ENCODE data around the gene HDLBP. TPM values are rescaled to one million over a fixed set of nuclear protein-coding genes. Genes with fewer than 3 reads are reported as not detected.
"Not testable (repeated sequence)": the region's sequence is repeated elsewhere in the genome, so short reads cannot be mapped to it uniquely, and the experiment has no call there.

HDLBP gene
- total RNA-seq, 1 experiment from 2014 or later = 350 TPM

- no peak for DNase-seq (ENCODE audit: low spot score)
Observed at GRCh38 chr2:241329669-241330615, 14.5 kb upstream of the HDLBP start.

DNA sequence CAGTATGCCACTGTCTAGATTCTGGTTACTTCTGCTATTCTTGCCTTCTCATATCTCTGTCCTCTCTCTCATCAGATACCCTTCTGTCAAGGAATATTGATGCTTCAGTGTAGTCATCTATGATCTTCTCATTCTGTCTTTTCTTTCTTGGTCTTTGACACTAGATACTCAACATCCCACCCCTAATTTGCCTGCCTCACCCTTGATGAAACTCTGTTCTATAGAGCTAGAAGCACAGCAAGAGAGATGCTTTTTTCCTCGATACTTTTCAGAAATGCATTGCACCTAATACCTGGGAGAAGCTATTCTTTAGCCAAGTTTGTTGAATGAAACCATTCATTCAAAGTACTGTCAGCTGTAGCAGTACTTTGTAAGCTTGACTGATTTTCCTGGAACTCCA, 9.8 kb upstream of the HDLBP start:
- no peak for DNase-seq (ENCODE audit: low spot score)

DNA sequence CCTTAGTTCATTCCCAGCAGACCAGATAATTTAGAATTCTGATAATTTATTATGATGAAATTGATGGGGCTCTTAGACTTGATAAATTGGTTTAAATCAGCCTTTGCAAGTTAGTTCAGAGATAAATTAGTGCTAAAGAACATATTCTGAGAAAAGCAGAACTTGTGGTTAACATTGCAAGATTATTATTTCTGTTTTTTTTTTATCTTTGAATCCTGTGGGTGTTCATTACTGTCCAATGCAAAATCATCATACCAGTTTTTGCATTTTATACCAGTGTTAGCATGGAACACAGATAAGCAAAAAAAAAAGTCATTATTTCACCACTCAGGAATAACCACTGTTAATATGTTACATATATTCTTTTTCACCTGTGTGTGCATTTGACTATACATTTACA, 9.3 kb upstream of the HDLBP start:
- no peak for DNase-seq (ENCODE audit: low spot score)

DNA sequence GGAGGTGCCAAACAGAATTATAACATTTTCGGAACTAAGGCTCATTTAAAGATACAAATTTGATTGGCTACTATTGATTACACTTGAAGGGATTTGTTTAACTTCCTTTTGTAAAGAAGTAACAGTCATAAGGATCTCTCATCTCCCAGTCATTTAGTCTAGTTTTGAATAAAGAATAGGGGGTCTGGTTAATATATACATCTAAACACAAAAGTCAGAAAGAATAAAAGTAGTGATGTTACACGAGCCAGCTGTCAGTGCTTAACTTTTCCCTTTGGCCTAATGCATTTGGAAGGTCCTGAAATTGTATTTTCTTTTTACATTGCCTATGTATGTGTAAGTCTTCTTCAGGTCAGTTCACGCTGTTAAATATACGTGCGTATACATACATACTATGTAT, 8.3 kb upstream of the HDLBP start:
- DNase-seq (ENCODE audit: low spot score) = no peak

GRCh38 chr2:241321886-241322285, 6.4 kb upstream of the HDLBP start:
- DNase-seq (ENCODE audit: low spot score) = no peak

GRCh38 chr2:241321033-241321432, 5.6 kb upstream of the HDLBP start:
- DNase-seq (ENCODE audit: low spot score) = no peak

- no peak for DNase-seq (ENCODE audit: low spot score)
Observed at GRCh38 chr2:241320394-241320793, 4.9 kb upstream of the HDLBP start.

- not testable (repeated sequence) for DNase-seq (ENCODE audit: low spot score)
Observed at GRCh38 chr2:241318830-241319229, 3.4 kb upstream of the HDLBP start.

DNA sequence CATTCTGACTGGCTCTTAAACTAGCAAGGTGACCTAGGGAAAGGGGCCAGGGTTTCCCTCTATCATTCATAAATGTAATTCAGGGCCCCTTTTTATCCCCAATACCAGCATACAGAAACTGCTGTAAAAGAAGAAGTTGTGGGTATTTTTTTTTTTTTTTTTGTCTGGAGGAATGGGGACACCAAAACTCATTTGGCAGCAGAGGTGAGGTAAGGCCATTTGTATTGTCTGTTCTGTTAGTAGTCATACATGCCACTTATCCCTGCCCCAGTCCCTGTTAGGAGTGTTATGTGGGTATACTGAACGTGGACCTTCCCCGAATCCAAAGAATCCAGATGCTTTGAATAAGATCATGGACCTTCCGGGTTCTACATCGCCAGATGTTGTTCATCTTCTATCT, 1.9 kb upstream of the HDLBP start:
- no peak for DNase-seq (ENCODE audit: low spot score)

DNA sequence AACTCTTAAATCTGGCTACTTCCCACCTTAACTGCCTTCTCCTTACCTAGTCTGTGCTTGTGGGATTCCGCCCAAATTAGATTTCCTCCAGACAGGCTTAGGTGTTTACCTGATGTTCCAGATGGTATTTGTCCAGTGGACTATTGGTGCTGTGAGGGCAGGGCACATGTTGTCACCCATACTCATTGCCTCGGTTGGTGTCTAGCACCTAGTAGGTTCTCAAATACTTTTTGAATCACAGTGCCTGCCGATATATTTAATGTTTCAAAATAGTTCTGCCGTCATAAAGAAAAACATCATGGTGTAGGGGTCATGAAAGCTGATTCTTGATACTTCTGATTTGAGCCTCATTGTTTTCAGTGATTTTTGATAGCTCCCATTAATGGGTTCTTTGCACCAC, 1.4 kb upstream of the HDLBP start:
- no peak for DNase-seq (ENCODE audit: low spot score)

GRCh38 chr2:241315879-241316631, 583 bp upstream of the HDLBP start, which contains the start of gene SEPTIN2:
TSS of gene SEPTIN2 (plus strand) at chr2:241315925. CDS start at chr2:241324233, 8,308 bp downstream.
- DNase-seq (ENCODE audit: low spot score) = peak; percentile 31

- DNase-seq (ENCODE audit: low spot score) = peak; percentile 56
Observed at GRCh38 chr2:241314226-241315092, 1.0 kb downstream of the HDLBP start.

DNA sequence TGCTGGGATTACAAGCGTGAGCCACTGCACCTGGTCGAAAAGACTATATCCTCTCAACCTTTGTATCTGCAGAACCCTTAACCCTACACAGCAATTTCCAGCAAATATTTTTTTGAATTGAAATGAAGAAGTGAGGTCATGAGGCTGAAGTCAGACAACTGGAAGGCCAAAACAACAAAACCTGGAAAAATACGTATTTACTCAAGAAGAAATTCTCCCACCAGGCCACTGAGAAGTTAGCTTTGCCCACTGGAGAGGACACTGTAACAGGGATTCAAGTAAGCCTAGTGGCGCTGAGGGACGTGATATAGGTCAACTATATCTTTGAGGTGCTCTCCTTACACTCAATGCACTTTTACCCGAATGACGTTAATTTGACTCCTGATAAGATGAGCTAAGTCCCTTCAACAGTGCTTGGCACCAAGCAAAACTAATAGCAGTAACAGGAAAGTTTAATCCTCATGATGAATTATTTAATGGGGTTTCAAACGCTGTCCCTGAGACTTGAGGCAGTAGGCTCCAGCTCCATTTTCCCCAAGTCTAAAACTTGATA, 1.9 kb downstream of the HDLBP start:
- no peak for DNase-seq (ENCODE audit: low spot score)

DNA sequence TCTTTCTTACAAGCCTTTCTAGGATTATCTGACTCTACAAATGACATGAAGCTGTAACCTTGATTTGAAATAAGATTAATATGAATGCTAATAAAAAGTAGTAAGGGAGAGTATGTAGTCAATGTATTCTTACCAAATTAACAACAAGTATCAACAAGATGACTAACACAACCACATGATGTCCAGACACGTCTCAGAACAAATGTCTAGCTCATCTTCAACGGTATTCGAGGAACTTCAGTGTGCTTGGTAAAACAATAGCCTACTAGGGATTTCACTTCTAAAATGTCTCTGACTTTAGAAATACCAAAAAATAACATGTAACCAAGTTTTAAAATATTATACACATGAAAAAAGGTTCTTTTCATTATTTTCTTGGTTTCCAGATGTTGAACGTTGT, 3.4 kb downstream of the HDLBP start:
- no peak for DNase-seq (ENCODE audit: low spot score)

DNA sequence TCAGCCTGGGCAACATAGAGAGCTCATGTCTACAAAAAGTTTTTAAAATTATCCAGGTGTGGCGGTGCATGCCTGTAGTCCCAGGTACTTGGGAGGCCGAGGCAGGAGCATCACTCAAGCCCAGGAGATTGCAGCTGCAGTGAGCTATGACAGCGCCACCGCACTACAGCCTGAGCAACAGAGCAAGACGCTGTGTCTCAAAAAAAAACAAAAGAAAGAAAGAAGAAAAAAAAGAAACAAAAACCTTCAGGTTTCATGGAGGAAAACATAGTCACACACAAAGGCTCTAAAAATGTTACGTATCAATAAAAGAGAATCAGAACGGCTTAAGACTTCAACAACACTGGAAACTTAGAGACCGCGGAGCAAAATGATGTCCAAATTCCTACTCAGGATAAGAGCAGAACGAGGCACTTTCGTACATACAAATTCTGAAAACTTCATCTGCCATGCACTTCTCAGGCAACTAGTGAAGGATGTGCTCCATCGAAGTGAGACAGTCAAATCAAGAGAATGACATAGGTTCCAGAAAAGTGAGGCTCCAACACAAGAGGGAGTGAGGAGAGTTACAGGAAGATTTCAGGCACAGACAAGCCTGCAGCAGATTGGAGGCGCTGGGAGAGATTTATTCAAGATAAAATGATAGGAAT, 4.4 kb downstream of the HDLBP start:
- no peak for DNase-seq (ENCODE audit: low spot score)

DNA sequence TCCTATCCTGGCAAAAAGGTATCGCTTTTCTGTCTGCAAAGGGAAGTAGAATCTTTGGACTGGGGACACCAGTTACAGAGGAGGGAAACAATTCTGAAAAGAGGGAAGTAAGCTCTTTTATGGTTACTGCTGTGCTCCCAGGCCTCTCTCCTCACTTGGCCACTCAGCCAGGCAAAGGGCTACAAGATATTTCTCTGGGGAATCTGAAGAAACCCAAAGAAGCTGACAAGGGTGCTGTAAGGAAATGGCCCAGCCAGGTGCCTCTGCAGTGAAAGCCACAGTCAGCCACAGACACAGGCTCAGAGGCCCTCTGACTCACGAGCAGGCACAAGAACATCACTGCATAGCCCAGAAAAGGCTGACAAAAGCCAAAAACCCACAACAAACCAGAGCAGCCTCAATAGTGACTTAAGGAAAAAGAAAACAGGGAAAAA, 5.8 kb downstream of the HDLBP start:
- DNase-seq (ENCODE audit: low spot score) = no peak

DNA sequence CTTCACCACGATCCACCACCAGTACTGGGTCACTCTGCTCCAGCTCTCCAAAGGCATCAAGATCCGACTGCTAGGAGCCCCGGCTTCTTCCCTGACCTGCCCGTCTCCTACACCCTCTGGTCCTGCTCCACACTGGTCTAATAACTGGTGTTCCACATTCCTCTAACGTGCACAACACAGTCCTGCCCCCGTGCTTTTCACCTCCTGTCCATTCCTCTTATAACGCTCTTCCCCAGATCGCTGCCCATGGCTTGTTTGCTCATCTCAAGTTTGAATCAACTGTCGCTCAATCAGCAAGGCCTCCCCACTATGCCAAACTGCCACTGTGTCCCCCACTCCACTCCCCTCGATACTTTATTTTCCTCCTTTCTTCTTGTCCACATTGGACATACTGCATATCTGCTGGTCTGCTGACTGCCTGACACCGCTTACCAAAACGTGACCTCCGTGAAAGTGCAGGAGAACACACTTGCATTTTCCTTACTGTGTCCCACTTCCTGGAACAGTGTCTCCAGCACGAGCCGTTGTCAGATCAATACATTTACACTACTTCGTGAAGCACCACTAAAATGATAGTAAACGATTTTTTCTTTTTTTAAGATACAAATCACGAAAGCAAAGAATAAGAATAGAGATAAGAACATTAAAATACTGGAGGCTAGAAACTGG, 6.5 kb downstream of the HDLBP start:
- no peak for DNase-seq (ENCODE audit: low spot score)

- no peak for DNase-seq (ENCODE audit: low spot score)
Observed at GRCh38 chr2:241308267-241308666, 7.2 kb downstream of the HDLBP start.

- DNase-seq (ENCODE audit: low spot score) = no peak
Observed at GRCh38 chr2:241307055-241307454, 8.4 kb downstream of the HDLBP start.

GRCh38 chr2:241304039-241304670, 11.3 kb downstream of the HDLBP start:
- no peak for DNase-seq (ENCODE audit: low spot score)

All from H4 (cell line).